ENCODE results near the gene STYK1. TPM values are rescaled to one million over a fixed set of nuclear protein-coding genes. Genes with fewer than 3 reads are reported as not detected.
"Not testable (repeated sequence)": the region's sequence is repeated elsewhere in the genome, so short reads cannot be mapped to it uniquely, and the experiment has no call there.

The STYK1 gene
- total RNA-seq, 4 donors from 2014 or later, result 2.0 to 2.5 (median 2.2) TPM

DNA sequence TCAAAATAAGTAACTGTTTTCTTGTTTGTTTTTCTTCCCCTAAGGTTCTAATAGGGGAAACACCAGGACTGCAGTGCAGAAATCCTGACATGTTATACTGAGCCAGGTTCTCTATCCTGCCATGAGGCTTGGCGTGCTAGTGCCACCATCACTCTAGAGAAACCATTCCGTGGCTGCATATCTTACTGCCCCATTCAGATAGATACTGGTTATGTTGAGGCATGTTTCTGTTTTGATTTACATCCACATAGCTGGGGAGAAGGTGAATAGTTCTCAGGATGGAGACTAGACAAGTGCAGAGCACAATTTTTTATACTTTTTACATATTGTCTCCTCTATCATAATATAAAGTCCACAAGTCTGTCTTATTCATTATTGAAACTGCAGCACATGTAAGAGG is 72.0 kb downstream of the STYK1 start:
- intact Hi-C loops (cut with DNase I; ENCODE audit: low total_unique reads), result no loop called here
- no peak for DNase-seq (ENCODE audit: low spot score in 2 of 2)
- WGBS, 2 donors, result 68 to 82% methylated on average over 2 of the region's 2 CpGs
- no peak overlapping the region for H3K4me3 ChIP-seq (ENCODE audit: low read depth, poor library complexity, severe bottlenecking)
- TF ChIP-seq, protein P1, sequence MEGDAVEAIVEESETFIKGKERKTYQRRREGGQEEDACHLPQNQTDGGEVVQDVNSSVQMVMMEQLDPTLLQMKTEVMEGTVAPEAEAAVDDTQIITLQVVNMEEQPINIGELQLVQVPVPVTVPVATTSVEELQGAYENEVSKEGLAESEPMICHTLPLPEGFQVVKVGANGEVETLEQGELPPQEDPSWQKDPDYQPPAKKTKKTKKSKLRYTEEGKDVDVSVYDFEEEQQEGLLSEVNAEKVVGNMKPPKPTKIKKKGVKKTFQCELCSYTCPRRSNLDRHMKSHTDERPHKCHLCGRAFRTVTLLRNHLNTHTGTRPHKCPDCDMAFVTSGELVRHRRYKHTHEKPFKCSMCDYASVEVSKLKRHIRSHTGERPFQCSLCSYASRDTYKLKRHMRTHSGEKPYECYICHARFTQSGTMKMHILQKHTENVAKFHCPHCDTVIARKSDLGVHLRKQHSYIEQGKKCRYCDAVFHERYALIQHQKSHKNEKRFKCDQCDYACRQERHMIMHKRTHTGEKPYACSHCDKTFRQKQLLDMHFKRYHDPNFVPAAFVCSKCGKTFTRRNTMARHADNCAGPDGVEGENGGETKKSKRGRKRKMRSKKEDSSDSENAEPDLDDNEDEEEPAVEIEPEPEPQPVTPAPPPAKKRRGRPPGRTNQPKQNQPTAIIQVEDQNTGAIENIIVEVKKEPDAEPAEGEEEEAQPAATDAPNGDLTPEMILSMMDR (IDR thresholded peaks at IDR 0.05), result no peak
- TF ChIP-seq POLR2A (IDR thresholded peaks at IDR 0.05), result no peak

DNA sequence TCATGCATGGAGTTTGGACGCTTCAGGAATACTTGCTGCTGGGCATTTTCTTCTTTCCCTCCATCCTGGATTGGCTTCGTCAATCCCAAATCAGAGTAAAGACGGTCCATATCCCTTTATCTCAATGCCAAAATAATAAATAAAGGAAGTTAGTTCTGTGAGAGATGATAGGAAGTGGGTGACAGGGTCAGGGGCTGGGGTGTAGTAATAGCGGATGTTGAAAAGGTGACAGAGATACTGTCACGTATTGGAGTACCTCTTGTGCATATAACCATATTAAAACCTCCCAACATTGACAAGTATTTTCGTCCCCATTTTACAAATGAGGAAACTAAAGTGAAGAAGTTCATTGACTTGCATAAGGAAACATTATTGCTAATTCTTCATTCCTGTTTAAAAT is 72.9 kb downstream of the STYK1 start:
- intact Hi-C loops (cut with DNase I; ENCODE audit: low total_unique reads), result no loop called here
- DNase-seq (ENCODE audit: low spot score in 2 of 2), result no peak
- 90 to 92% methylated on average over 6 of the region's 6 CpGs for WGBS, 2 donors
- TF ChIP-seq, protein P1 (IDR thresholded peaks at IDR 0.05), result no peak
- TF ChIP-seq POLR2A (IDR thresholded peaks at IDR 0.05), result no peak
- H3K4me3 ChIP-seq (ENCODE audit: low read depth, poor library complexity, severe bottlenecking), result no peak overlapping the region

DNA sequence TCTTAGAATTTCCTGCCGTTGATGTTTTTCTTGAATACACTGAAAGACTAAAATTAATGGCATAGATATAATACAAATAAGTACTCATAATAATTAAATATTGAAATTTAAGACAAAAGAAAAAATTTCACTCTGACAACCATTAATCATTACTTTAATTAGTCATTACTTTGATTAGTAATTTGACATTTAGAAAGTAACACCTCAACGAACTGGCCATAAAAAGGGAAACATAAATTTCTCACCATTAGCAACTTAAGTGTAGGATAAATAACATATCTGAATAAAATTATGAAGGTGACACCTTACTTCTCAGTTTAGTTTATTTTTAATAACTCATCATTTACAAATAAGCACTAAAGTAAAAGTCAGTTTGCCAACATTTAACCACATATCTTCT is 78.0 kb downstream of the STYK1 start:
- WGBS, 2 donors, result 70 to 71% methylated on average over 2 of the region's 2 CpGs
- DNase-seq (ENCODE audit: low spot score in 2 of 2), result no peak
- TF ChIP-seq, protein P1 (IDR thresholded peaks at IDR 0.05), result no peak
- TF ChIP-seq POLR2A (IDR thresholded peaks at IDR 0.05), result no peak

DNA sequence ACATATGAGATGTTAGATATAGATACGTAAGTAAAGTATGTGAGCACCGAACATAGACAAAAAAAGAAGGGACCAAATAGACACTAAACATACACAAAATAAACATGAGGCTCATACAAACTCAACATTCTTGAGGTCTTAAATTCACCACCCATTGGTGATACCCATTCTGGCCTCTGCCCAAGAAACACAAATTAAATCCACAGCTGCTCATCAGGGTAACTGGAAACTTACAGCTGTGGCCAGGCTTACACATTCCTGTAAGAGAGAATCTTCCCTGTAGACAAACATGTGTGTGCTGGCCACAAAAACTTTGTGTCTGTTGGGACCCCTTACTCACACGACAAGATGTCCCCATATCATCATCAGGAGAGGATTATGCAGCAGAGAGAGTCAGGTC is 82.9 kb downstream of the STYK1 start:
- no peak for DNase-seq (ENCODE audit: low spot score in 2 of 2)
- no peak overlapping the region for H3K4me3 ChIP-seq (ENCODE audit: low read depth, poor library complexity, severe bottlenecking)
- whole genome bisulfite sequencing, 2 donors, result 90 to 91% methylated on average over 3 of the region's 3 CpGs
- intact Hi-C loops (cut with DNase I; ENCODE audit: low total_unique reads), result no loop called here
- TF ChIP-seq, protein P1 (IDR thresholded peaks at IDR 0.05), result no peak
- no peak for TF ChIP-seq POLR2A (IDR thresholded peaks at IDR 0.05)

More for the DNA sequence above, 78.0 kb downstream of the STYK1 start:
- intact Hi-C loops (cut with DNase I; ENCODE audit: low total_unique reads), result no loop called here
- no peak overlapping the region for H3K4me3 ChIP-seq (ENCODE audit: low read depth, poor library complexity, severe bottlenecking)

DNA sequence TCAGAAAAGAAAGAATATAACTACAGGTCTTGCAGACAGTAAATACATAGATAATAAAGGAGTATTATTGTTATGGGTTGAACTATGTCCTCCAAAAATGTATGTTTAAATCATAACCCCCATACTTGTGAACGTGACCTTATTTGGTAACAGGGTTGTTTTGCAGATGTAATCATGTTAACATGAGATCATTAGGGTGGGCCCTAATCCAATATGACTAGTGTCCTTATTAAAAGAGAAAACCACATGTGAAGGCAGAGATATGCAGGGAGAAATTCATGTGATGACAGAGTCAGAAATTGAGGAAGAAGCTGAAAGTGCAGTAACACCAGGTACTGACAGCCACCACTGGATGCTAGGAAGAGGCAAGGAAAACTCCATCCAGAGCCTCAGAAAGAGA is 89.4 kb downstream of the STYK1 start:
- DNase-seq (ENCODE audit: low spot score in 2 of 2), result no peak
- WGBS, 2 donors, result 69 to 71% methylated on average over 1 of the region's 1 CpG
- TF ChIP-seq, protein P1 (IDR thresholded peaks at IDR 0.05), result no peak
- TF ChIP-seq POLR2A (IDR thresholded peaks at IDR 0.05), result no peak
- no peak overlapping the region for H3K4me3 ChIP-seq (ENCODE audit: low read depth, poor library complexity, severe bottlenecking)
- intact Hi-C loops (cut with DNase I; ENCODE audit: low total_unique reads), result no loop called here

DNA sequence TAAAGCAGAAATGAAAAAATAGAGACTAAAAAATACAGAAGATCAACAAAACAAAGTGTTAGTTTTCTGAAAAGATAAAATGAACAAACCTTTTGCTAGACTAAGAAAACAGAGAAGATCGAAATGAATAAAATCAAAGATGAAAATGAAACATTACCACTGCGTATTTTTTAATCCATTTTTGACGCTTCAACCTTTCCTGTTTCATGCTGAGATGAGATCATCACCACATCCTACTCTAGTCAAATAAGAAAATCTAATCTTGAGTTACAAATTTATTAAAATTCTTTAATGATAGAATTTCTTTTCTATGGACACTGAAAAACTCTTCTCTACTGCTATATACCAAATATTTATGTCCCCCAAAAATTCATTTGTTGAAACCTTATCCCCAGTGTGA is 91.1 kb downstream of the STYK1 start:
- DNase-seq (ENCODE audit: low spot score in 2 of 2), result no peak
- H3K4me3 ChIP-seq (ENCODE audit: low read depth, poor library complexity, severe bottlenecking), result no peak overlapping the region
- no peak for TF ChIP-seq POLR2A (IDR thresholded peaks at IDR 0.05)
- TF ChIP-seq, protein P1 (IDR thresholded peaks at IDR 0.05), result no peak
- intact Hi-C loops (cut with DNase I; ENCODE audit: low total_unique reads), result no loop called here
- WGBS, 2 donors, result 94 to 98% methylated on average over 3 of the region's 3 CpGs

DNA sequence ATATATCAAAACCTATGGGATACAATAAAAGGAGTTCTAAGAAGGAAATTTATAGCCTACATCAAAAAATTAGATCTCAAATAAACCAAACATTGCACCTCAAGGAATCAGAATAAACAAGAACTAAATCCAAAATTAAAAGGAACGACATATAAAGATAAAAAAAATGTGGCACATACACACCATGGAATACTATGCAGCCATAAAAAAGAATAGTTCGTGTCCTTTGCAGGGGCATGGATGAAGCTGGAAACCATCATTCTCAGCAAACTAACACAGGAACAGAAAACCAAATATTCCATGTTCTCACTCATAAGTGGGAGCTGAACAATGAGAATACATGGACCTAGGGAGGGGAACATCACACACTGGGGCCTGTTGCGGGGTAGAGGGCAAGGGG is 91.7 kb downstream of the STYK1 start:
- DNase-seq (ENCODE audit: low spot score in 2 of 2); intact Hi-C loops (cut with DNase I; ENCODE audit: low total_unique reads); H3K4me3 ChIP-seq (ENCODE audit: low read depth, poor library complexity, severe bottlenecking): not testable (repeated sequence)
- WGBS, 2 donors, result 81 to 97% methylated on average over 3 of the region's 3 CpGs
